RWPE2 (cell line): ENCODE data around the gene RNASEH2B.
A peak's percentile ranks its signal among the peaks of the same experiment; 100 is the strongest.

Experiments used
- ATAC-seq: fragments of 200-7000 bp; cut with Tn5 transposase; 3 replicates; pipeline ENCODE4 v1.9.1; 2021; ENCODE audit warnings: low read depth
- DNase-seq: peaks from one replicate; pipeline ENCODE4 v3.0.0-alpha.2; 2020; ENCODE audit warnings: low spot score
- H3K27ac ChIP-seq: fragments of 450-650 bp; 2 replicates; pipeline ENCODE4 v1.5.1; 2017; ENCODE audit warnings: mild to moderate bottlenecking; ENCODE audit not compliant: poor library complexity, severe bottlenecking
- H3K27me3 ChIP-seq: fragments of 250-450 bp; sonication (Bioruptor Pico); 2 replicates; pipeline ENCODE4 v1.5.1; 2021; ENCODE audit warnings: mild to moderate bottlenecking, moderate library complexity; ENCODE audit not compliant: insufficient read depth, poor library complexity, severe bottlenecking
- H3K36me3 ChIP-seq: fragments of 250-450 bp; sonication (Bioruptor Pico); 2 replicates; pipeline ENCODE4 v1.5.1; 2020; ENCODE audit warnings: low read depth, mild to moderate bottlenecking, moderate library complexity
- H3K4me1 ChIP-seq: fragments of 250-450 bp; sonication (Bioruptor Pico); 2 replicates; pipeline ENCODE4 v1.5.1; 2021; ENCODE audit warnings: mild to moderate bottlenecking, moderate library complexity; ENCODE audit not compliant: insufficient read depth, poor library complexity, severe bottlenecking
- H3K4me3 ChIP-seq: fragments of 250-450 bp; sonication (Bioruptor Pico); 2 replicates; pipeline ENCODE4 v1.5.1; 2021; ENCODE audit warnings: mild to moderate bottlenecking, moderate library complexity; ENCODE audit not compliant: severe bottlenecking
- H3K9me3 ChIP-seq: fragments of 250-450 bp; sonication (Bioruptor Pico); 2 replicates; pipeline ENCODE4 v1.5.1; 2021; ENCODE audit warnings: mild to moderate bottlenecking, moderate library complexity; ENCODE audit not compliant: severe bottlenecking
- CTCF ChIP-seq: fragments of 450-650 bp; IDR thresholded peaks from one replicate; pipeline ENCODE4 v1.5.1; 2017; ENCODE audit warnings: mild to moderate bottlenecking, moderate library complexity; ENCODE audit not compliant: poor library complexity, severe bottlenecking

The RNASEH2B gene

GRCh38 chr13:50898338-50898737 is 11.3 kb upstream of the RNASEH2B start:
- TF ChIP-seq CTCF = no peak
- Histone ChIP-seq H3K36me3 (no peaks in the 10 kb centered on the region), H3K4me3 (no peak overlapping the region), H3K27me3 (no peaks in the 10 kb centered on the region), H3K27ac (no peak overlapping the region), H3K9me3 (no peaks in the 10 kb centered on the region), H3K4me1 (no peaks in the 10 kb centered on the region)
- ATAC-seq (no peak), DNase-seq (no peak)

- peak overlapping the region; percentile 22 for H3K27ac ChIP-seq
- ATAC-seq (peak; percentile 79), DNase-seq (no peak)
- TF ChIP-seq CTCF = no peak
- no peaks in the 10 kb centered on the region for H3K4me1 ChIP-seq
- H3K36me3 ChIP-seq = no peaks in the 10 kb centered on the region
- H3K4me3 ChIP-seq = no peak overlapping the region
- H3K27me3 ChIP-seq = no peaks in the 10 kb centered on the region
- H3K9me3 ChIP-seq = no peaks in the 10 kb centered on the region
Observed at GRCh38 chr13:50901701-50902100, 7.9 kb upstream of the RNASEH2B start.

GRCh38 chr13:50905256-50905655 is 4.3 kb upstream of the RNASEH2B start:
- H3K4me1 ChIP-seq = no peaks in the 10 kb centered on the region
- DNase-seq (no peak), ATAC-seq (no peak)
- H3K4me3 ChIP-seq = no peak overlapping the region
- H3K27ac ChIP-seq = no peak overlapping the region
- no peak for TF ChIP-seq CTCF
- H3K9me3 ChIP-seq = no peaks in the 10 kb centered on the region
- no peaks in the 10 kb centered on the region for H3K36me3 ChIP-seq
- no peaks in the 10 kb centered on the region for H3K27me3 ChIP-seq

- no peak for ATAC-seq
Observed at GRCh38 chr13:50907781-50908180, 1.8 kb upstream of the RNASEH2B start.

More at GRCh38 chr13:50907781-50908180, 1.8 kb upstream of the RNASEH2B start:
- H3K4me1 ChIP-seq = peaks cover 10% of the 10 kb centered on the region
- DNase-seq = no peak
- no peaks in the 10 kb centered on the region for H3K36me3 ChIP-seq
- TF ChIP-seq CTCF = no peak
- no peaks in the 10 kb centered on the region for H3K27me3 ChIP-seq
- no peak overlapping the region for H3K27ac ChIP-seq
- H3K9me3 ChIP-seq = no peaks in the 10 kb centered on the region
- H3K4me3 ChIP-seq = no peak overlapping the region
